Neutrophil (primary cell): ENCODE results near the gene TICAM1.
"Not testable (repeated sequence)": the region's sequence is repeated elsewhere in the genome, so short reads cannot be mapped to it uniquely, and the experiment has no call there.

Source experiments
- H3K27ac ChIP-seq: fragments of 200-600 bp; sonication (generic); 2 replicates; pipeline ENCODE4 v1.5.1; 2016; ENCODE audit warnings: mild to moderate bottlenecking, moderate library complexity
- H3K27me3 ChIP-seq: fragments of 200-600 bp; sonication (generic); 2 replicates; pipeline ENCODE4 v1.6.0; 2016; ENCODE audit warnings: mild to moderate bottlenecking
- H3K36me3 ChIP-seq: fragments of 200-600 bp; sonication (generic); 2 replicates; pipeline ENCODE4 v1.5.1; 2017
- H3K4me1 ChIP-seq, 2 experiments: fragments of 200-600 bp in 1 of 2; sonication (generic) in 1 of 2; 1 replicate in 1 of 2; 2 replicates in 1 of 2; pipeline versions ENCODE4 v1.5.1 to v1.6.1; 2013 to 2016; ENCODE audit warnings: low read depth in 1 of 2, low read length in 1 of 2, mild to moderate bottlenecking in 1 of 2, moderate library complexity in 1 of 2; ENCODE audit not compliant: control insufficient read depth in 1 of 2, insufficient read depth in 1 of 2
- H3K4me3 ChIP-seq, 2 experiments: fragments of 200-600 bp in 1 of 2; sonication (generic) in 1 of 2; 1 replicate in 1 of 2; 2 replicates in 1 of 2; pipeline ENCODE4 v1.5.1; 2013 to 2016; ENCODE audit warnings: low read depth in 1 of 2, low read length in 1 of 2, mild to moderate bottlenecking in 1 of 2, moderate library complexity in 1 of 2
- H3K9me3 ChIP-seq: fragments of 200-600 bp; sonication (generic); 2 replicates; pipeline ENCODE4 v1.5.1; 2016
- CTCF ChIP-seq: fragments of 200-600 bp; sonication (generic); IDR thresholded peaks from 2 replicates; pipeline ENCODE4 v1.5.1; 2016; ENCODE audit warnings: antibody characterized with exemption

The TICAM1 gene

GRCh38 chr19:4780860-4781259, 50.7 kb downstream of the TICAM1 start:
- Histone ChIP-seq H3K27me3 (peaks cover 55% of the 10 kb centered on the region), H3K27ac (no peak overlapping the region), H3K4me1 (no peaks in the 10 kb centered on the region), H3K4me3 (no peak overlapping the region), H3K9me3 (no peaks in the 10 kb centered on the region), H3K36me3 (no peaks in the 10 kb centered on the region)
- no peak for TF ChIP-seq CTCF

- not testable (repeated sequence) for H3K9me3 ChIP-seq, H3K4me1 ChIP-seq, H3K4me3 ChIP-seq, H3K36me3 ChIP-seq, H3K27ac ChIP-seq
- peaks cover 41% of the 10 kb centered on the region for H3K27me3 ChIP-seq
These were observed 53.4 kb downstream of the TICAM1 start for GRCh38 chr19:4778124-4778523.

GRCh38 chr19:4776436-4777211, 54.9 kb downstream of the TICAM1 start:
- Histone ChIP-seq H3K9me3 (no peaks in the 10 kb centered on the region), H3K36me3 (no peaks in the 10 kb centered on the region), H3K4me3 (no peak overlapping the region), H3K27me3 (peaks cover 40% of the 10 kb centered on the region), H3K27ac (no peak overlapping the region), H3K4me1 (no peaks in the 10 kb centered on the region)
- TF ChIP-seq CTCF = no peak

- Histone ChIP-seq H3K9me3 (no peaks in the 10 kb centered on the region), H3K27ac (no peak overlapping the region), H3K36me3 (no peaks in the 10 kb centered on the region)
These were observed 55.8 kb downstream of the TICAM1 start for GRCh38 chr19:4775627-4776152.

GRCh38 chr19:4774136-4774535, 57.4 kb downstream of the TICAM1 start:
- Histone ChIP-seq H3K9me3 (no peaks in the 10 kb centered on the region), H3K27ac (no peak overlapping the region), H3K27me3 (peaks cover 40% of the 10 kb centered on the region), H3K36me3 (no peaks in the 10 kb centered on the region), H3K4me3 (no peak overlapping the region), H3K4me1 (no peaks in the 10 kb centered on the region)
- no peak for TF ChIP-seq CTCF

More at GRCh38 chr19:4775627-4776152, 55.8 kb downstream of the TICAM1 start:
- Histone ChIP-seq H3K4me1 (no peaks in the 10 kb centered on the region), H3K4me3 (no peak overlapping the region), H3K27me3 (peaks cover 40% of the 10 kb centered on the region)
- TF ChIP-seq CTCF = no peak

GRCh38 chr19:4773047-4773640, 58.4 kb downstream of the TICAM1 start:
- peaks cover 50% of the 10 kb centered on the region for H3K27me3 ChIP-seq
- no peak for TF ChIP-seq CTCF
- no peaks in the 10 kb centered on the region for H3K36me3 ChIP-seq
- H3K27ac ChIP-seq = no peak overlapping the region
- H3K4me1 ChIP-seq = no peaks in the 10 kb centered on the region
- no peaks in the 10 kb centered on the region for H3K9me3 ChIP-seq
- H3K4me3 ChIP-seq = no peak overlapping the region
